BJ (cell line): Measurements from ENCODE around the gene PCMT1. TPM values are rescaled to one million over a fixed set of nuclear protein-coding genes. Genes with fewer than 3 reads are reported as not detected.
A peak's percentile ranks its signal among the peaks of the same experiment; 100 is the strongest.

Experiments
- CTCF ChIA-PET: fragments of 350-600 bp; formaldehyde crosslinking; extraction: SDS; loops from one replicate; lab custom pipeline; 2021; ENCODE audit warnings: antibody characterized with exemption, inconsistent platforms; lab: Yijun Ruan, JAX
- POLR2A ChIA-PET: fragments of 300-600 bp; sonication (Branson Sonifier 250); formaldehyde crosslinking; extraction: SDS; loops from one replicate; lab custom pipeline; 2021; ENCODE audit warnings: antibody characterized with exemption; lab: Charles Lee
- DNase-seq: peaks from one replicate; pipeline ENCODE4 v3.0.0-alpha.2; 2011; ENCODE audit warnings: low read depth
- H3K27me3 ChIP-seq: 2 replicates; pipeline ENCODE4 v1.6.0; 2011; ENCODE audit warnings: low read length; ENCODE audit not compliant: control insufficient read depth, insufficient read depth
- H3K36me3 ChIP-seq: 2 replicates; pipeline ENCODE4 v1.5.1; 2011; ENCODE audit warnings: low read length; ENCODE audit not compliant: control insufficient read depth, insufficient read depth
- H3K4me3 ChIP-seq: 2 replicates; pipeline ENCODE4 v1.5.1; 2011; ENCODE audit warnings: low read depth, mild to moderate bottlenecking, control low read depth, low read length
- polyA plus RNA-seq: library from polyadenylated mRNA; depleted of rRNA; stranded (reverse); fragments of >200 nt; gene quantifications from 2 replicates; pipeline ENCODE4 v1.2.3, GENCODE V29; 2011
- TF ChIP-seq, protein P1 (sequence below): IDR thresholded peaks from 2 replicates; pipeline ENCODE4 v1.5.1; 2011; ENCODE audit warnings: low read depth, mild to moderate bottlenecking, control low read depth, inconsistent platforms, low read length, moderate library complexity; ENCODE audit not compliant: insufficient read depth

PCMT1 gene
- polyA plus RNA-seq, 1 experiment = 63.2 TPM

DNA sequence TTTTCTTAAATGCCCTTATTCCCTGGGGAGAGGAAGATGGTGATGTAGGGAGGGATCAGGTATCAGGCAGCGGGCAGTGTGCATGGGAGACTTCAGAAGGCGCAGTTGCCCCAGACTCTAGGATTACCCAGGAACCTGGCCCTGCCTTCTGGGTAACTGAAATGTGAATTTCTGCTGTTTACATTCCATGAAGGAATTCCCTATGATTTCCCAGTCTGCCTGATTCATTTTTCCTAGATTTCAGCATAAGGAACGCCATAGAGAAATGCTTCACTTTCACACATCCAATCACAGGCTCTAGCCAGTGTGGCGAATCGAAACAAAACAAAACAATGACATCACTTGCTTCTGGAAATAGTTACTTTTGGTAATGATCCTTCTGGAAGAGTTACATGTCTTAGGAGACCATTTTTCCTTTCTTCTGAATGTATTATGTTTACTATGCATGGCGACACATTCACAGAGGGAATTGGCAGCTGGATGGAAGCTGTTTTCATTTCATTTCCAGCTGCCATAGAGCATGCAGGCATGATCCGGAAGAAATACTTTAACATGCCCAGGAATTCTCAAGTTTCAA lies 81.3 kb downstream of the PCMT1 start:
- DNase-seq = peak; percentile 42
- Histone ChIP-seq H3K4me3 (peak overlapping the region; percentile 26), H3K27me3 (no peaks in the 10 kb centered on the region), H3K36me3 (peaks cover 2% of the 10 kb centered on the region)
- ChIA-PET CTCF (interaction anchor here (1.0 to 2.3 kb wide), 7 partner anchors 34 to 94 kb away, joined by 3 to 16 read pairs (median 4); partner anchors contain the start of genes LRP11 and NUP43), POLR2A (no interaction called here)
- TF ChIP-seq, protein P1, sequence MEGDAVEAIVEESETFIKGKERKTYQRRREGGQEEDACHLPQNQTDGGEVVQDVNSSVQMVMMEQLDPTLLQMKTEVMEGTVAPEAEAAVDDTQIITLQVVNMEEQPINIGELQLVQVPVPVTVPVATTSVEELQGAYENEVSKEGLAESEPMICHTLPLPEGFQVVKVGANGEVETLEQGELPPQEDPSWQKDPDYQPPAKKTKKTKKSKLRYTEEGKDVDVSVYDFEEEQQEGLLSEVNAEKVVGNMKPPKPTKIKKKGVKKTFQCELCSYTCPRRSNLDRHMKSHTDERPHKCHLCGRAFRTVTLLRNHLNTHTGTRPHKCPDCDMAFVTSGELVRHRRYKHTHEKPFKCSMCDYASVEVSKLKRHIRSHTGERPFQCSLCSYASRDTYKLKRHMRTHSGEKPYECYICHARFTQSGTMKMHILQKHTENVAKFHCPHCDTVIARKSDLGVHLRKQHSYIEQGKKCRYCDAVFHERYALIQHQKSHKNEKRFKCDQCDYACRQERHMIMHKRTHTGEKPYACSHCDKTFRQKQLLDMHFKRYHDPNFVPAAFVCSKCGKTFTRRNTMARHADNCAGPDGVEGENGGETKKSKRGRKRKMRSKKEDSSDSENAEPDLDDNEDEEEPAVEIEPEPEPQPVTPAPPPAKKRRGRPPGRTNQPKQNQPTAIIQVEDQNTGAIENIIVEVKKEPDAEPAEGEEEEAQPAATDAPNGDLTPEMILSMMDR = no peak

DNA sequence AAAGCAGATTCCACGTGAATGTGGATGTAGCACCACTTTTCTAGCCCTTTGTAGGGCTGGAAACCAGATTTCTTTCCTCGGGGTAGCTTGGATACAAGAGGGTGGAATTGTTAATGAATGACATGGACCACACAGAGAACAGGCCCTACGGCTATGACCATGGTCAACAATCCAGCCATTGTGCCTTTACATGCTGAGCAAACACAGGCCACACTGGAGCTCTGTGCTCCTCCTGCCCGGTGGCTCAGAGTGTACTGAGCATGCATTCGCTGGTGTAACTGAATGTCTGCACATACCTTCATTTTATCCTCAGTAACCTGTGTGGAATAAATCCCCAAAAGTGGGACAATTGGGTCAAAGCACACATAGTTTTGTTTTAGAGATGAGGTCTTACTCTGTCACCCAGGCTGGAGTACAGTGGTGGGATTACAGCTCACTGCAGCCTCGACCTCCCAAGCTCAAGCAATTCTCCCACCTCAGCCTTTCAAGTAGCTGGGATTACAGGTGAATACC lies 81.8 kb downstream of the PCMT1 start:
- Histone ChIP-seq H3K27me3 (no peaks in the 10 kb centered on the region), H3K4me3 (peak overlapping the region; percentile 26), H3K36me3 (peaks cover 2% of the 10 kb centered on the region)
- no peak for DNase-seq
- TF ChIP-seq, protein P1 = no peak
- POLR2A ChIA-PET = no interaction called here
- CTCF ChIA-PET = interaction anchor here (0.8 to 2.3 kb wide), 9 partner anchors 12 to 94 kb away, joined by 3 to 16 read pairs (median 3); partner anchors contain the start of genes LRP11 and NUP43

DNA sequence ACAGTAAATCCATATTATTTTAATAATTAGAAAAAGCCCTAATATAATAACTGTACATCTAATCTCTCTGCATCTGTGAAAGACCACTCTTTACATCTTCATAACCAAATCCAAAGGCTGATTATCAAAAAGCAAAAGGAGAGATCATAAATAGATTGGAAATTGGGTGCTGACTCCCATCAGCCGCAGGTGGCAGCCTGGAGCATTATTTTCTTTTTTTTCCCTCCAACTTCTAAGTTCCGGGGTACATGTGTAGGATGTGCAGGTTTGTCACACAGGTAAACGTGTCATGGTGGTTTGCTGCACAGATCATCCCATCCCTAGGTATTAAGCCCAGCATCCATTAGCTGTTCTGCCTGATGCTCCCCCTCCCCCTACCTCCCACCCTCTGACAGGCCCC lies 84.1 kb downstream of the PCMT1 start:
- TF ChIP-seq, protein P1 = no peak
- no peaks in the 10 kb centered on the region for H3K27me3 ChIP-seq
- H3K4me3 ChIP-seq = no peak overlapping the region
- POLR2A ChIA-PET = no interaction called here
- no peak for DNase-seq
- CTCF ChIA-PET = interaction anchor here (0.5 to 3.6 kb wide), 11 partner anchors 10 to 436 kb away, joined by 3 to 27 read pairs (median 4); no protein-coding TSS in a partner anchor
- H3K36me3 ChIP-seq = peaks cover 2% of the 10 kb centered on the region

DNA sequence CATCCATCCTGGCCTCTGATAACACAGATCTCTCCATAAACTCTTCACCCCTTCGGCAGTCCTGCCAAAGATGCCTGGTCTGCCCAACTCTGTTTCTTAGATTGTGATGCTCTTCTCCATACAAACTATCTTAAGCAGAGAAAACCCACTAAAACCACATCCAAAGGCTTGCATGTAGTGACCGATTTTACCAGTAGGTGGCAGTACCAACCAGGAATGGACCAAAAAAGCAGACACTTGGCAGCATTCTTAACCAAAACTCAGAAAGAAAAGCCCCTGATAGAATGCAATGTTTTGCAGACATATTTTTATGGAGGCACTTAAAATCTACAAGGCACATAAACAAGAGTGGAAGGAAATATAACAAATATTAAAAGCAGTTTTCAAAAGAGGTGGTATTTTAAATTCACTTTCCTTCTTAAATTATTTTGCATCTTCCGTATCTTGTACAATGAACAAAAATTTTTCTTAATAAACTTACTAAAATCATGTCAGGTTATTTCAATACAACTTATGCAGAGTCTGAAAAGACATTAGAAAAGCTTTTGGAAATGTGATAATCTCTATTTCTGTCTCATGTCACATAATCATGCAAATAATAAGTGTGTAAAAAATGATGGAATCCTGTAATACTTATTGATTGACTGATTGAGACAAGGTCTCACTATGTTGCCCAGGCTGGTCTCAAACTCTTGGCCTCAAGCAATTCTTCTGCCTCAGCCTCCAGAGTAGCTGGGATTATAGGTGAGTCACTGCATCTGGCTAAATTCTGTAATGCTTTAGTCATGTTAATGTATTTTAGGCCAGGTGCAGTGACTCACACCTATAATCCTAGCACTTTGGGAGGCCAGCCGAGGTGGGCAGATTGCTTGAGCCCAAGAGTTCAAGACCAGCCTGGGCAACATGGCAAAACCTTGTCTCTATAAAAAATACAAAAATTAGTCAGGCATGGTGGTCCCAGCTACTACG lies 85.3 kb downstream of the PCMT1 start:
- Histone ChIP-seq H3K4me3 (no peak overlapping the region), H3K27me3 (no peaks in the 10 kb centered on the region), H3K36me3 (peaks cover 2% of the 10 kb centered on the region)
- CTCF ChIA-PET = interaction anchor here (0.7 to 3.6 kb wide), 25 partner anchors 9 to 289 kb away, joined by 3 to 27 read pairs (median 4); partner anchors contain the start of genes LRP11, PPIL4 and RAET1E
- TF ChIP-seq, protein P1 = peak; percentile 83
- POLR2A ChIA-PET = no interaction called here
- DNase-seq = no peak
